SJCRH30 (cell line): ENCODE data around the gene POLN. TPM values are rescaled to one million over a fixed set of nuclear protein-coding genes. Genes with fewer than 3 reads are reported as not detected.

Experiments
- DNase-seq, 2 experiments: peaks; one replicate each; pipeline ENCODE4 v3.0.0-alpha.2; 2015 to 2020
- H3K27ac ChIP-seq: fragments of 250-450 bp; sonication (Bioruptor Pico); 2 replicates; pipeline ENCODE4 v1.5.1; 2020; ENCODE audit warnings: mild to moderate bottlenecking, moderate library complexity
- H3K27me3 ChIP-seq: fragments of 250-450 bp; sonication (Bioruptor Pico); 2 replicates; pipeline ENCODE4 v1.5.1; 2020; ENCODE audit warnings: mild to moderate bottlenecking, moderate library complexity
- H3K36me3 ChIP-seq: fragments of 250-450 bp; sonication (Bioruptor Pico); 2 replicates; pipeline ENCODE4 v1.5.1; 2020; ENCODE audit warnings: mild to moderate bottlenecking, moderate library complexity
- H3K4me1 ChIP-seq: fragments of 250-450 bp; sonication (Bioruptor Pico); 2 replicates; pipeline ENCODE4 v1.5.1; 2020; ENCODE audit warnings: mild to moderate bottlenecking, moderate library complexity
- H3K4me3 ChIP-seq: fragments of 250-450 bp; sonication (Bioruptor Pico); 2 replicates; pipeline ENCODE4 v1.5.1; 2020; ENCODE audit warnings: mild to moderate bottlenecking, moderate library complexity
- H3K9me3 ChIP-seq: fragments of 250-450 bp; sonication (Bioruptor Pico); replicated peaks from 2 replicates; pipeline ENCODE4 v1.5.1; 2020; ENCODE audit warnings: mild to moderate bottlenecking, moderate library complexity
- total RNA-seq: library from RNA; depleted of rRNA; stranded (reverse); fragments of >200 nt; shearing (Covaris generic); gene quantifications from 2 replicates; pipeline ENCODE4 v1.2.3, GENCODE V29; 2014

POLN gene
- total RNA-seq, 1 experiment from 2014 or later, result 1.4 TPM

GRCh38 chr4:2194496-2194895 is 47.4 kb downstream of the POLN start:
- DNase-seq, result no peak

GRCh38 chr4:2193326-2193725 is 48.6 kb downstream of the POLN start:
- H3K36me3 ChIP-seq, result no peaks in the 10 kb centered on the region
- no peak for DNase-seq
- H3K9me3 ChIP-seq, result no peaks in the 10 kb centered on the region
- no peak overlapping the region for H3K27ac ChIP-seq
- no peaks in the 10 kb centered on the region for H3K27me3 ChIP-seq
- no peaks in the 10 kb centered on the region for H3K4me1 ChIP-seq
- H3K4me3 ChIP-seq, result no peak overlapping the region

More at GRCh38 chr4:2194496-2194895, 47.4 kb downstream of the POLN start:
- no peak overlapping the region for H3K4me3 ChIP-seq
- H3K4me1 ChIP-seq, result no peaks in the 10 kb centered on the region
- H3K36me3 ChIP-seq, result no peaks in the 10 kb centered on the region
- no peak overlapping the region for H3K27ac ChIP-seq
- no peaks in the 10 kb centered on the region for H3K27me3 ChIP-seq
- H3K9me3 ChIP-seq, result no peaks in the 10 kb centered on the region

GRCh38 chr4:2186865-2187172 is 55.1 kb downstream of the POLN start:
- H3K36me3 ChIP-seq, result no peaks in the 10 kb centered on the region
- no peak for DNase-seq
- no peak overlapping the region for H3K27ac ChIP-seq
- no peaks in the 10 kb centered on the region for H3K4me1 ChIP-seq
- 0 out of 2 replicates have a peak, but pooled peaks cover 3% of the 10 kb centered on the region for H3K9me3 ChIP-seq
- H3K4me3 ChIP-seq, result no peak overlapping the region
- H3K27me3 ChIP-seq, result no peaks in the 10 kb centered on the region

- no peak overlapping the region for H3K27ac ChIP-seq
- H3K9me3 ChIP-seq, result 0 out of 2 replicates have a peak, but pooled peaks cover 3% of the 10 kb centered on the region
- no peak overlapping the region for H3K4me3 ChIP-seq
- no peaks in the 10 kb centered on the region for H3K27me3 ChIP-seq
- H3K4me1 ChIP-seq, result no peaks in the 10 kb centered on the region
- DNase-seq, result peak; percentile 29 to 38
- H3K36me3 ChIP-seq, result no peaks in the 10 kb centered on the region
Measured at GRCh38 chr4:2186133-2186864, 55.6 kb downstream of the POLN start.

GRCh38 chr4:2183394-2183793 is 58.5 kb downstream of the POLN start:
- Histone ChIP-seq H3K4me3 (no peak overlapping the region), H3K4me1 (no peaks in the 10 kb centered on the region), H3K36me3 (no peaks in the 10 kb centered on the region), H3K9me3 (0 out of 2 replicates have a peak, but pooled peaks cover 3% of the 10 kb centered on the region), H3K27ac (no peak overlapping the region), H3K27me3 (no peaks in the 10 kb centered on the region)
- DNase-seq, result no peak

- DNase-seq, result no peak
- Histone ChIP-seq H3K4me3 (no peak overlapping the region), H3K27ac (no peak overlapping the region), H3K4me1 (no peaks in the 10 kb centered on the region), H3K9me3 (0 out of 2 replicates have a peak, but pooled peaks cover 3% of the 10 kb centered on the region), H3K36me3 (no peaks in the 10 kb centered on the region), H3K27me3 (no peaks in the 10 kb centered on the region)
Measured at GRCh38 chr4:2182994-2183393, 58.9 kb downstream of the POLN start.

GRCh38 chr4:2180410-2180809 is 61.5 kb downstream of the POLN start:
- Histone ChIP-seq H3K36me3 (no peaks in the 10 kb centered on the region), H3K4me1 (no peaks in the 10 kb centered on the region), H3K27ac (no peak overlapping the region), H3K27me3 (no peaks in the 10 kb centered on the region), H3K4me3 (no peak overlapping the region), H3K9me3 (0 out of 2 replicates have a peak, but pooled peaks cover 3% of the 10 kb centered on the region)
- no peak for DNase-seq

GRCh38 chr4:2179717-2180116 is 62.2 kb downstream of the POLN start:
- Histone ChIP-seq H3K27ac (no peak overlapping the region), H3K9me3 (0 out of 2 replicates have a peak, but pooled peaks cover 3% of the 10 kb centered on the region), H3K4me3 (no peak overlapping the region), H3K27me3 (no peaks in the 10 kb centered on the region), H3K4me1 (no peaks in the 10 kb centered on the region), H3K36me3 (no peaks in the 10 kb centered on the region)
- no peak for DNase-seq

- H3K4me3 ChIP-seq, result no peak overlapping the region
- no peak overlapping the region for H3K27ac ChIP-seq
- H3K27me3 ChIP-seq, result no peaks in the 10 kb centered on the region
- no peak for DNase-seq
- H3K36me3 ChIP-seq, result no peaks in the 10 kb centered on the region
- 0 out of 2 replicates have a peak, but pooled peaks cover 3% of the 10 kb centered on the region for H3K9me3 ChIP-seq
- H3K4me1 ChIP-seq, result no peaks in the 10 kb centered on the region
Measured at GRCh38 chr4:2178986-2179385, 62.9 kb downstream of the POLN start.

- no peaks in the 10 kb centered on the region for H3K4me1 ChIP-seq
- 0 out of 2 replicates have a peak, but pooled peaks cover 3% of the 10 kb centered on the region for H3K9me3 ChIP-seq
- no peak for DNase-seq
- no peak overlapping the region for H3K27ac ChIP-seq
- no peaks in the 10 kb centered on the region for H3K36me3 ChIP-seq
- no peaks in the 10 kb centered on the region for H3K27me3 ChIP-seq
- no peak overlapping the region for H3K4me3 ChIP-seq
Measured at GRCh38 chr4:2177443-2178093, 64.4 kb downstream of the POLN start.

GRCh38 chr4:2175990-2176698 is 65.8 kb downstream of the POLN start:
- Histone ChIP-seq H3K4me3 (no peak overlapping the region), H3K9me3 (no peaks in the 10 kb centered on the region), H3K36me3 (no peaks in the 10 kb centered on the region), H3K4me1 (no peaks in the 10 kb centered on the region), H3K27me3 (no peaks in the 10 kb centered on the region), H3K27ac (no peak overlapping the region)
- no peak for DNase-seq

- Histone ChIP-seq H3K4me1 (no peaks in the 10 kb centered on the region), H3K27me3 (no peaks in the 10 kb centered on the region)
Measured at GRCh38 chr4:2174061-2174460, 67.9 kb downstream of the POLN start.

GRCh38 chr4:2172627-2173231 is 69.2 kb downstream of the POLN start:
- Histone ChIP-seq H3K36me3 (no peaks in the 10 kb centered on the region), H3K27me3 (no peaks in the 10 kb centered on the region), H3K4me1 (no peaks in the 10 kb centered on the region), H3K27ac (no peak overlapping the region), H3K9me3 (no peaks in the 10 kb centered on the region), H3K4me3 (no peak overlapping the region)
- DNase-seq, result no peak

More at GRCh38 chr4:2174061-2174460, 67.9 kb downstream of the POLN start:
- Histone ChIP-seq H3K4me3 (no peak overlapping the region), H3K36me3 (no peaks in the 10 kb centered on the region), H3K27ac (no peak overlapping the region), H3K9me3 (no peaks in the 10 kb centered on the region)
- no peak for DNase-seq

- no peak for DNase-seq
- no peak overlapping the region for H3K4me3 ChIP-seq
- no peaks in the 10 kb centered on the region for H3K27me3 ChIP-seq
- H3K4me1 ChIP-seq, result no peaks in the 10 kb centered on the region
- H3K27ac ChIP-seq, result no peak overlapping the region
- no peaks in the 10 kb centered on the region for H3K9me3 ChIP-seq
- H3K36me3 ChIP-seq, result no peaks in the 10 kb centered on the region
Measured at GRCh38 chr4:2172161-2172560, 69.8 kb downstream of the POLN start.
